ENCODE results near the gene ZCCHC14. TPM values are rescaled to one million over a fixed set of nuclear protein-coding genes. Genes with fewer than 3 reads are reported as not detected.

Gene ZCCHC14
- total RNA-seq, 4 donors from 2014 or later = 21.8 to 64.0 (median 28.8) TPM

- Histone ChIP-seq H3K4me3 (no peak overlapping the region), H3K4me1 (peaks cover 13% of the 10 kb centered on the region), H3K9me3 (no peaks in the 10 kb centered on the region), H3K27ac (no peak overlapping the region), H3K36me3 (peaks cover 48% of the 10 kb centered on the region), H3K27me3 (no peaks in the 10 kb centered on the region)
- 92% methylated on average over 11 of the region's 14 CpGs for WGBS
- no peak for TF ChIP-seq POLR2A (IDR thresholded peaks at IDR 0.05)
- TF ChIP-seq CTCF (IDR thresholded peaks at IDR 0.05) = no peak
- DNase-seq (ENCODE audit: low spot score in 2 of 2) = no peak
Observed at GRCh38 chr16:87453326-87453725, 39.5 kb downstream of the ZCCHC14 start.

GRCh38 chr16:87451563-87452210 is 41.1 kb downstream of the ZCCHC14 start:
- Histone ChIP-seq H3K36me3 (peaks cover 59% of the 10 kb centered on the region), H3K9me3 (no peaks in the 10 kb centered on the region), H3K4me1 (no peaks in the 10 kb centered on the region), H3K27ac (no peak overlapping the region), H3K4me3 (no peak overlapping the region), H3K27me3 (no peaks in the 10 kb centered on the region)
- TF ChIP-seq CTCF (IDR thresholded peaks at IDR 0.05) (no peak), POLR2A (IDR thresholded peaks at IDR 0.05) (no peak), EP300 (IDR thresholded peaks at IDR 0.05) (no peak), POLR2AphosphoS5 (IDR thresholded peaks at IDR 0.05) (no peak)
- DNase-seq (ENCODE audit: low spot score in 2 of 2) = no peak
- WGBS = 88% methylated on average over 18 of the region's 18 CpGs

GRCh38 chr16:87448866-87449265 is 44.0 kb downstream of the ZCCHC14 start:
- 97% methylated on average over 12 of the region's 12 CpGs for WGBS
- TF ChIP-seq POLR2A (IDR thresholded peaks at IDR 0.05) (no peak), POLR2AphosphoS5 (IDR thresholded peaks at IDR 0.05) (no peak), CTCF (IDR thresholded peaks at IDR 0.05) (no peak), EP300 (IDR thresholded peaks at IDR 0.05) (no peak)
- H3K36me3 ChIP-seq = peaks cover 67% of the 10 kb centered on the region

GRCh38 chr16:87447323-87447722 is 45.5 kb downstream of the ZCCHC14 start:
- Histone ChIP-seq H3K4me3 (no peak overlapping the region), H3K36me3 (peaks cover 53% of the 10 kb centered on the region), H3K27ac (no peak overlapping the region), H3K9me3 (no peaks in the 10 kb centered on the region), H3K4me1 (no peaks in the 10 kb centered on the region), H3K27me3 (no peaks in the 10 kb centered on the region)
- WGBS = 91% methylated on average over 6 of the region's 6 CpGs
- TF ChIP-seq CTCF (IDR thresholded peaks at IDR 0.05) = no peak
- no peak for TF ChIP-seq EP300 (IDR thresholded peaks at IDR 0.05)
- no peak for TF ChIP-seq POLR2AphosphoS5 (IDR thresholded peaks at IDR 0.05)
- TF ChIP-seq POLR2A (IDR thresholded peaks at IDR 0.05) = no peak
- DNase-seq (ENCODE audit: low spot score in 2 of 2) = no peak

More at GRCh38 chr16:87448866-87449265, 44.0 kb downstream of the ZCCHC14 start:
- Histone ChIP-seq H3K9me3 (no peaks in the 10 kb centered on the region), H3K27me3 (no peaks in the 10 kb centered on the region), H3K27ac (no peak overlapping the region), H3K4me3 (no peak overlapping the region), H3K4me1 (no peaks in the 10 kb centered on the region)
- DNase-seq (ENCODE audit: low spot score in 2 of 2) = no peak

- 95% methylated on average over 7 of the region's 7 CpGs for WGBS
- H3K27ac ChIP-seq = no peak overlapping the region
- H3K4me3 ChIP-seq = no peak overlapping the region
- no peak for DNase-seq (ENCODE audit: low spot score in 2 of 2)
- no peaks in the 10 kb centered on the region for H3K9me3 ChIP-seq
- peaks cover 46% of the 10 kb centered on the region for H3K36me3 ChIP-seq
- no peak for TF ChIP-seq EP300 (IDR thresholded peaks at IDR 0.05)
- no peak for TF ChIP-seq POLR2AphosphoS5 (IDR thresholded peaks at IDR 0.05)
- no peak for TF ChIP-seq POLR2A (IDR thresholded peaks at IDR 0.05)
- no peak for TF ChIP-seq CTCF (IDR thresholded peaks at IDR 0.05)
- no peaks in the 10 kb centered on the region for H3K4me1 ChIP-seq
- no peaks in the 10 kb centered on the region for H3K27me3 ChIP-seq
Observed at GRCh38 chr16:87446479-87446878, 46.3 kb downstream of the ZCCHC14 start.
